RCC 7860 (cell line): Measurements from ENCODE around the gene NOS3.
"Not testable (repeated sequence)": the region's sequence is repeated elsewhere in the genome, so short reads cannot be mapped to it uniquely, and the experiment has no call there.

Source experiments
- DNase-seq: peaks from one replicate; pipeline ENCODE4 v3.0.0-alpha.2; 2015; ENCODE audit warnings: low spot score
- FAIRE-seq: peaks from 2 replicates; lab custom pipeline; 2012; peaks lifted over from hg19 to GRCh38; lab: Jason Lieb, UNC

The NOS3 gene

DNA sequence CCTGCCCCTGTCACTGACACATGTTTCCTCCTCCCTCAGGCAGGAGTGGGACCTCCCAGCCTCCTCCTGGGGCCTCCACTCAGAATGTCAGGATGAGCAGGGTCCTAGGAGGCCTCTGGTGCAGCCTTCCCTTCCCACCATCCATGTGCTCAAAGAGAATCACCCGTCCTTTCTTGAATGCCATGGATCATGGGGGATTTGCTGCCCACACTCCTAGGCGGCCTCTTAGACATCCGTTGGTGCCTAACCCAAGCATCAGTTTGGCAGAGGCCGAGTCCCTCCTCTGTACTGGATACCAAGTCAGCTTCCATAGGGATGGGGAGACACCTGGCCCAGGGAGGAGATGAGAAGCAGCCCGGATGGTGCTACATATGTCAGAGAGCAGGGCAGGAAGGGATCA is 7.0 kb downstream of the NOS3 start:
- DNase-seq (no peak), FAIRE-seq (no peak)

DNA sequence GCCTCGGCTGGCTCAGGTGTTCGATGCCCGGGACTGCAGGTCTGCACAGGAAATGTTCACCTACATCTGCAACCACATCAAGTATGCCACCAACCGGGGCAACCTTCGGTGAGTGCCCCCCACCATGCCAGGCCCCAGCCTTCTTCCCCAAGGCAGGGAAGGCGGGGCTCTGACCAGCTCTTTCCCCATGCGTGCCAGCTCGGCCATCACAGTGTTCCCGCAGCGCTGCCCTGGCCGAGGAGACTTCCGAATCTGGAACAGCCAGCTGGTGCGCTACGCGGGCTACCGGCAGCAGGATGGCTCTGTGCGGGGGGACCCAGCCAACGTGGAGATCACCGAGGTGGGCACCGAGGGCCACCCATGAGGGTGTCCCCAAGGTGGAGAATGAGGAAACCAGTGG is 7.5 kb downstream of the NOS3 start:
- DNase-seq (no peak), FAIRE-seq (no peak)

DNA sequence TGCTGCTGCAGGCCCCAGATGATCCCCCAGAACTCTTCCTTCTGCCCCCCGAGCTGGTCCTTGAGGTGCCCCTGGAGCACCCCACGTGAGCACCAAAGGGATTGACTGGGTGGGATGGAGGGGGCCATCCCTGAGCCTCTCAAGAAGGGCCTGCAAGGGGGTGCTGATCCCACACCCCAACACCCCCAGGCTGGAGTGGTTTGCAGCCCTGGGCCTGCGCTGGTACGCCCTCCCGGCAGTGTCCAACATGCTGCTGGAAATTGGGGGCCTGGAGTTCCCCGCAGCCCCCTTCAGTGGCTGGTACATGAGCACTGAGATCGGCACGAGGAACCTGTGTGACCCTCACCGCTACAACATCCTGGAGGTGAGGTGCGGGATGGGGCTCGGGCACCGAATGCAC is 8.2 kb downstream of the NOS3 start:
- no peak for FAIRE-seq
- no peak for DNase-seq

DNA sequence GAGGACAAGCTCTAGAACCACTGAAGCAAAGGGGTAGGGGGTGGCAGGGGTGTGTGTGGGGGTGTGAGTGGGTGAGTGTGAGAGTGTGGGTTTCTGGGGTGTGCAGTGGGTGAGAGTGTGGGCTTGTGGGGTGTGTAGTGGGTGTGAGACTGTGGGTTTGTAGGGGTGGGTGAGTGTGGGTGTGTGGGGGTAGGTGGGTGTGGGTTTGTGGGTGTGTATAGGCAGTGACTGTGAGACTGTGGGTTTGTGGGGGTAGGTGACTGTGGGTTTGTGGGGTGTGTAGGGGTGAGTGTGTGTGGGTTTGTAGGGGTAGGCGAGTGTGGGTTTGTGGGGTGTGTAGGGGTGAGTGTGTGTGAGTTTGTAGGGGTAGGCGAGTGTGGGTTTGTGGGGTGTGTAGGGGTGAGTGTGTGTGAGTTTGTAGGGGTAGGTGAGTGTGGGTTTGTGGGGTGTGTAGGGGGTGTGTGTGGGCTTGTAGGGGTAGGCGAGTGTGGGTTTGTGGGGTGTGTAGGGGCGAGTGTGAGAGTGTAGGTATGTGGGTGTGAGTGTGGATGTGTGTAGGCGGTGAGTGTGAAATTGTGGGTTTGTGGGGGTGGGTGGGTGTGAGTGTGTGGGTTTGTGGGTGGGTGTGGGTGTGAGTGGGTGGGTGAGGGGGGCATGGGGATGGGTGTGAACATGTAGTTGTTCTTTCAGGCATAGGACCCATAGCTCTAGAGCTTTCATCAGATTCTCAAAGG is 8.8 kb downstream of the NOS3 start:
- no peak for DNase-seq
- no peak for FAIRE-seq

DNA sequence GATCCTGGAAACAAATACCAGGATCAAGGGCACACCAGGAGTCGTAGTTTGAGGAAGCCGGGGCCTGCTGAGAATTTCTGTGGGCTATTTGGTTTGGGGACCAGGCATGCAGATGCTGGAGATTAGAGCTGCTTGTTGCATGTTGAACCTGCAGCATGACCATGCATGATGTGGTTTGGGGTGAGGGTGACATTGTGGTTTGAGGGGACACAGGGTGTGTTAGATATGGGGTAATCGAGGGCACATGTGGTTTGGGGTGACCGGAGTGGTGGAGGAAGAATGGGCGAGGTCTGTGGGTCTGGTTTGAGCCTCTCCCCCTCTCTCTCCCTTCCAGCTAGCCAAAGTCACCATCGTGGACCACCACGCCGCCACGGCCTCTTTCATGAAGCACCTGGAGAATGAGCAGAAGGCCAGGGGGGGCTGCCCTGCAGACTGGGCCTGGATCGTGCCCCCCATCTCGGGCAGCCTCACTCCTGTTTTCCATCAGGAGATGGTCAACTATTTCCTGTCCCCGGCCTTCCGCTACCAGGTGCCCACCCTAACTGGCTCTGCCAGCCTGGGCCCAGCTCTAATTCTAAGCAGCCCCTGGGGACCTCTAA is 10.2 kb downstream of the NOS3 start:
- no peak for DNase-seq
- no peak for FAIRE-seq

DNA sequence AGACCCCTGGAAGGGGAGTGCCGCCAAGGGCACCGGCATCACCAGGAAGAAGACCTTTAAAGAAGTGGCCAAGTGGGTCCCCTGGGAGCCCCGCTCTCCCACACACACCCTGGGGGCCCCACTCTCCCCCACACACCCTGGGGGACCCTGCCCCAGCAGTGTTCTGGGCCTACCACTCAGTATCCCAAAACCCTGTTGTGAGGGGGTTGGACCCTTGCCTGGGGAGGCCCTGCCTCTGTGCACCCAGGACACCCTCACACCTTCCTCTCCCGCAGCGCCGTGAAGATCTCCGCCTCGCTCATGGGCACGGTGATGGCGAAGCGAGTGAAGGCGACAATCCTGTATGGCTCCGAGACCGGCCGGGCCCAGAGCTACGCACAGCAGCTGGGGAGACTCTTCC is 10.7 kb downstream of the NOS3 start:
- no peak for FAIRE-seq
- no peak for DNase-seq

DNA sequence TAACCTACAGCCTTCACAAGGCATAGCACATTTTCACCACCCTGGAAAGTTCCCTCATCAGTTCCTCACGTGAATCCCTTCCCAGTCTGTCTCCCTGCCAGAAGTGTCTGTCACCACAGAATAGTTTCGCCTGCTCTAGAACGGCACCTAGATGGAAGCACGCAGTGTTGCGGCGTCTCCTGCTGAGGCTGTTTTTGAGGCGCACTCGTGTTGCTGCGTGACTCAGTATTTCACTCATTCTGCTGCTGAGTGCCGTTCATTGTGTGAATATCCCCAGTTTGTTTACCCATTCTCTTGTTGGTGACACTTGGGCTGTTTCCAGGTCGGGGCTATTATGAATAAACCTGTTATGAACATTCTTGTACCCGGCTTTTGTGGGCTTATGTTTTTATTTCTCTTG is 12.8 kb downstream of the NOS3 start:
- FAIRE-seq: no peak
- no peak for DNase-seq

DNA sequence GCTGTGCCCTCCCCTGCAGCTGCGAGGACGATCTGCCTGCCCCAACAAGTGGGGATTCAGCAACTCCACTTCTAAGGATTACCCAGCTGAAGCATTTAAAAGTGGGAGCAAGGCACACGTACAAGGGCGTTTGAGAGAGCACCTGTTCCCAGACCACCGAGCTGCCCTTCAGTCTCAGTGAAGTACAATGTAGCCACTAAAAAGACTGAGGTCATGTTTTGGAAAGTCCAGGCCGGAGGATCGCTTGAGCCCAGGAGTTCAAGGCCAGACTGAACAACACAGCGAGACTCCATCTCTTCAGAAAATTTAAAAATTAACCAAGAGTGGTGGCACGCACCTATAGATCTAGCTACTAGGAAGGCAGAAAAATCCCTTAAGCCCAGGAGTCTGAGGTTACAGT is 14.7 kb downstream of the NOS3 start:
- DNase-seq (no peak), FAIRE-seq (no peak)

DNA sequence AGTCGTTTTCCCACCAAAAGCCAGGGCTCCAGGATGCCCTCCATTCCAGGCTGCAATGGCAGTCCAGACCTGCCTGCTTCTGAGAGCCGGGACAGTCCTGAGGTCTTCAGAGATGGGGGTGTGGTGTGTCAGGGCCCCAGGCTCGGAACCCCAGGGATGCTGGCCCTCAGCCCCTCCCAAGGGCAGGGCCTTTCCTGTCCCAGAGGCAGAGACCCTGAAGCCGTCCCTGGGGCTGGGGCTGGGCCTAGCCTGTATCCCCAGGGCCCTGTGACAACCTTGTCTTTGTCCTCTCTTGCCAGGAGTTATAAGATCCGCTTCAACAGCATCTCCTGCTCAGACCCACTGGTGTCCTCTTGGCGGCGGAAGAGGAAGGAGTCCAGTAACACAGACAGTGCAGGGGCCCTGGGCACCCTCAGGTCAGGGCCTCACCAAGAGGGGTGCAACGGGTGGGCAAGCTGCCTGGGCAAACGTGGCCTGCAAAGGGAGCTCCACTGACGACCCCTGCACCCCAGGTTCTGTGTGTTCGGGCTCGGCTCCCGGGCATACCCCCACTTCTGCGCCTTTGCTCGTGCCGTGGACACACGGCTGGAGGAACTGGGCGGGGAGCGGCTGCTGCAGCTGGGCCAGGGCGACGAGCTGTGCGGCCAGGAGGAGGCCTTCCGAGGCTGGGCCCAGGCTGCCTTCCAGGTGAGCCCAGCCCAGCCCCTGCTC is 15.9 kb downstream of the NOS3 start:
- DNase-seq (no peak), FAIRE-seq (no peak)

DNA sequence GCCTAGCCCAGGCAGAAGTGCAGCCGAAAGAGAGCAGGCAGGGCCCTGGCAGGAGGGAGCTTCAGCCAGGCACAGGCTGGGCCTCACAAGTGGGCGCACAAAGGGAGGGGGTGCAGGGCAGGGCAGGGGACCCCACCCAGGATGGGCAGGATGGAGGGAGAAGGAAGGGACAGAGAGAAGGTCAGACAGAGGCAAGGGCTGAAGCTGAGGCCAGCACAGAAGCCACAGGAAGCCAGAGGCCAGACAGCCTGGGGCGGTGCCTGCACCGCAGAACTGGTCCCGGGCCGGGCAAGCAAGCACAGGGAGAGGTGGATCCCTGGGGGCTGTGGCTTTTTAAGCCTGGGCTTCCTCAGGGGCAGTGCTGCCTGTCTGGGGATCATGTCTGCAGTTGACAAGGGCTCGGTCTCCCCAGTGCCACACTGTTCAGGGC is 16.7 kb downstream of the NOS3 start:
- DNase-seq (no peak), FAIRE-seq (no peak)

DNA sequence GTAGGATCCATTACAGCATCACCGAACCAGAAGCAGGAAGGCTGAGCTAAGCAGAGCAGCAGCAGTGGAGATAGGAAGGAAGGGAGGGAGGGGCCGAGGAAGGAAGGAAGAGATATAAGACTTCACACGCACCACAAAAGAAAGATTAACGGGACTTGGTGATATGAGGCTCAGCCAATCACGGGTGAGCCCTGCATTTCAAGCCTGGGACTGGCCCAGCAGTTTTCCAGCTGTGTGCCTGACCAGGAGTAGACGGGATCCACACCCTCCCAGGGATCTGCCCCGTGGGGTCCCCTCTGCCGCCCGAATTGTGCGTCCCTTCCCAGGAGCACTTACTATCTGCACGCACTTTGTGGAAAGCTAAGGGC is 17.3 kb downstream of the NOS3 start:
- no peak for FAIRE-seq
- no peak for DNase-seq

DNA sequence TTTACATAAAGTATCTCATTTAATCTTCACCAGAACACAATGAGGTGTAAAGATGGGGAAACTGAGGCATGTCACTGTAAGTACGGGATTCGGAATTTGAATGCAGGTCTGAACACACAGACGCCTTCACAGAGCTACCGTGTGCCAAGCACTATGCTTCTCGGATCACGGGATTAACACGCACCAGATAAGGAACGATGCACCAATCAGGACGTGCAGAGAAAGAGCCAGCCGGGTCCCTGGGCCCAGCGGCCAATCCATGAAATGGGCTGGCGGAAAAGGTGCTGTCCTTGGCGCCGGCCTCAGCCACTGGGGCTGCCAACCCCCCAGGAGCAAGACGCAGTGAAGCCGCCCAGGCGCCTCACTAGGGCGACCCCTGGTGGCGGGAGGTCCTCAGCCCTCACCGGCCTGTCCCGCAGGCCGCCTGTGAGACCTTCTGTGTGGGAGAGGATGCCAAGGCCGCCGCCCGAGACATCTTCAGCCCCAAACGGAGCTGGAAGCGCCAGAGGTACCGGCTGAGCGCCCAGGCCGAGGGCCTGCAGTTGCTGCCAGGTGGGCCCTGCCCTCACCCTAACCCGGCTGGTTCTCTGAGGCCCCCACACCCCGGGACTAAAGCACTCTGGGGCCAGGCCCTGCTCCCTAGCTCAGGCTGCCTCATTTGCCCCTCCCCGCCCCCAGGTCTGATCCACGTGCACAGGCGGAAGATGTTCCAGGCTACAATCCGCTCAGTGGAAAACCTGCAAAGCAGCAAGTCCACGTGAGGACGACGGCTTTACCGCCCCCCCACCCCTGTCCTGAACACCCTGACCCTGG is 17.9 kb downstream of the NOS3 start:
- DNase-seq (no peak), FAIRE-seq (no peak)

DNA sequence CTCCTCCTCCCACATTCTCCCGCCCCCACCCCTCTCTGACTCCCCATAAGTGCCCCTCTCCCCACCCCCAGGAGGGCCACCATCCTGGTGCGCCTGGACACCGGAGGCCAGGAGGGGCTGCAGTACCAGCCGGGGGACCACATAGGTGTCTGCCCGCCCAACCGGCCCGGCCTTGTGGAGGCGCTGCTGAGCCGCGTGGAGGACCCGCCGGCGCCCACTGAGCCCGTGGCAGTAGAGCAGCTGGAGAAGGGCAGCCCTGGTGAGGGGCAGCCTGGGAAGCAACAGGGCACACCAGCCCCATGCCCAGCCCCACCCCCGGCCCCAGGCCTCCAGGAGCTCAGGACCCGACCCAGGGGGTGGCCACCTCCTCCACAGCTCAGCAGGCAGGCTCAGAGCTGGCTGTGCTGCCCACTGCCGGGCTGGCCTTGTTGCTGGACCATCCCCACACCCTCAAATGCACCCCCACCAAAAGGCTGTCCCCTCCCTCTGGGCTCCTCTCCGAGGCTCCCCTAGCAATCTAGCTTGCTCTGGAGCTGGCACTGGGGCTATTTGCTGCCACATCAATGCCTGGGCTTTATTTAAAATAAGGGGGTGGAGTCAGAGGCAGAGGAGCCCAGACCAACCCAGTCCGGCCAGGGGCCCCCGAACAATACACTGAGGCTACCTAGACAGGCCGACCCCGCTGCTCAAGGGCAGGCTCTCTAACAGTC is 18.7 kb downstream of the NOS3 start:
- DNase-seq (no peak), FAIRE-seq (no peak)

DNA sequence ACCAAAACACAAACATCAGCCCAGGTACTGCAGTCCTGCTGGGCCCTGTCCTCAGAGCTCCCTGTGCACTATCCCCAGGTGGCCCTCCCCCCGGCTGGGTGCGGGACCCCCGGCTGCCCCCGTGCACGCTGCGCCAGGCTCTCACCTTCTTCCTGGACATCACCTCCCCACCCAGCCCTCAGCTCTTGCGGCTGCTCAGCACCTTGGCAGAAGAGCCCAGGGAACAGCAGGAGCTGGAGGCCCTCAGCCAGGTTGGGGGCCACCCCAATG is 19.2 kb downstream of the NOS3 start:
- DNase-seq: no peak
- no peak for FAIRE-seq

DNA sequence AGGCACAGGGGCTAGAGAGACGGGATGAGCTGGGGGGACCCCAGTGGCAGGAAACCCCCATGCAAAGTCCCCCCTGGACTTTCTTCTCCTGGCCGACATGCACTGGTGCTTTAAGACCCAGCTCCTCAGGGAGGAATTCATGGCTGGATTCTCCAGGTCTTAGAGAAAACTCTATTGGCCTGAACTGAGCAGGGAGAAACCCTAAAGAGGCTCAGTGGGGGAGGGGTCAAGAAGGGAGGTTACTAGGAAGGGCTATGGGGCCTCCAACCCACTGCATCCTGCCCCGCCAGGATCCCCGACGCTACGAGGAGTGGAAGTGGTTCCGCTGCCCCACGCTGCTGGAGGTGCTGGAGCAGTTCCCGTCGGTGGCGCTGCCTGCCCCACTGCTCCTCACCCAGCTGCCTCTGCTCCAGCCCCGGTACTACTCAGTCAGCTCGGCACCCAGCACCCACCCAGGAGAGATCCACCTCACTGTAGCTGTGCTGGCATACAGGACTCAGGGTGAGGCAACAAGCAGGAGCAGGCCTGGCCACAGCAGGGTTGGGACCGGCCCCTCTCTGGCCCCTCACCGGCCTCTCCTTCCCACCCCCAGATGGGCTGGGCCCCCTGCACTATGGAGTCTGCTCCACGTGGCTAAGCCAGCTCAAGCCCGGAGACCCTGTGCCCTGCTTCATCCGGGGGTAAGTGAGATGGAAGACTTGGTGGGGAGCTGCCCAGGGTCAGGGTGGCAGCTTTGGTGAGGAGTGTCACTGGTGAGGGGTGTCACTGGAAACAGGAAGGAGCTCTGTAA is 19.7 kb downstream of the NOS3 start:
- DNase-seq (no peak), FAIRE-seq (no peak)

DNA sequence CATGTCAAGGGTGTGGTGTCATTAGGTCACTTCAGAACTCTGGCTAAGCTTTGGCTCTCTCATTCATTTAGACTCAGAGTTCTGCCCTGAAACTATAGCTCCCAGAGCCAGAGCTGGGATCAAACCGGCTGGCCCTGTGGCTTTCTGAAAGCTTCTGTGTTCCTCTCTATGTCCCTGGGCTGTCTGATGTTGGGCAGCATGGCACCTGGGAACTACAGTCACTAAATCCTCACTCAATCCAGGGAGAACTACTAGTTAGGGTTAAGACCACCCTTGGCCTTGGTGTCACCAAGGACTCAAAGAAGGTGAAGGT is 20.2 kb downstream of the NOS3 start:
- DNase-seq: no peak
- FAIRE-seq: no peak

DNA sequence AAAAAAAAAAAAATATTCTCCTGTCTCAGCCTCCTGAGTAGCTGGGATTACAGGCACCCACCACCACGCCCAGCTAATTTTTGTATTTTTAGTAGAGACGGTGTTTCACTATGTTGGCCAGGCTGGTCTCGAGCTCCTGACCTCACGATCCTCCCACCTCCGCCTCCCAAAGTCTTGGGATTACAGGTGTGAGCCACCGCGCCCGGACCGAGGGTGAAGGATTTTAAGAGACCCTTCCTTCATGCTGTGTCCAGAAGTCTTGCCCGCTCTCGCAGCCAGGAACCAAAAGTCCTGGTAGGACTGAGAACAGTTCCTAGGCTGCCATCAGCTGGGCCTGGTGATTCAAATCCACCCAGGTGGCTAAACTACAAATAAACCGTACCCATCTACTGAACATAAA is 20.8 kb downstream of the NOS3 start:
- not testable (repeated sequence) for DNase-seq, FAIRE-seq

DNA sequence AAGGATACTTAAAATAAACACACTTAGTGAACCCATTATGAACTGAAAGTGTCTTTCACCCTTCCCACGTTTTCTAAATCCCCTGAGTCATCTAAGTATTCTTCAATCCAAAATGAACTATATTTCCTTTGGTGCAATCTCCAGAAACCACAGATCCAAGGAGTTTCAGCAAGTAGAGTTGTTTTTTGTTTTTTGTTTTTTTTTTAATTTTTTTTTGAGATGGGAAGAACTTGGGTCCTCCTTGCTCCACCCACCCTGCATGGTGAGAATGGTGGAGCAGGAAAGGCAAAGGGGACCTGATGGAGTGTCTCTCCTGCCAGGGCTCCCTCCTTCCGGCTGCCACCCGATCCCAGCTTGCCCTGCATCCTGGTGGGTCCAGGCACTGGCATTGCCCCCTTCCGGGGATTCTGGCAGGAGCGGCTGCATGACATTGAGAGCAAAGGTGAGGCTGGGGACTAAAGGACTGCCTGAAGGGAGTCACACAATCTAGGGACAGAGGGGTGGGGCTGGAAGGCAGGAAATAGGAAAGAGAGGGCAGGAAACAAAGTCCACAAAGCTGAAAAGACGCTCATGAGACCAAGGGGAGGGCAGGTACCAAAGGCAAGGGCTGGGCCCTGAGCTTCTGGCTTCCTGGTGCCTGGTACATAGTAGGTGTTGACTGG is 21.3 kb downstream of the NOS3 start:
- DNase-seq: no peak
- no peak for FAIRE-seq

DNA sequence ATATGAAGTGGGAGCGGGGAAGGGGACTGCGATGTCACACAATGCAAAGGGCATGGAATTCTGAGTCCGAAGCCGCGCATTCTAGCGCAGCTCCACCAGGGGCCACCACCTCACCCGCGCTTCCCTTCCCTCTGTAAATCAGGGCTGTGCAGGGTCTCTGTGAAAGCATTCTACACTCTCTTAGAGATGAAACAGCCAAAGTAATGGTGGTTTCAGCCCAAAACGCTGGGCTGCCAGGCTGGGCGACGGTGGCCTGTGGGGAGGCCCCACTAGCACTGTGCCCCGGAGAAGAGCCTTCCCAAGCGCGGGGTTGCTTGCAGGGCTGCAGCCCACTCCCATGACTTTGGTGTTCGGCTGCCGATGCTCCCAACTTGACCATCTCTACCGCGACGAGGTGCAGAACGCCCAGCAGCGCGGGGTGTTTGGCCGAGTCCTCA is 22.1 kb downstream of the NOS3 start:
- no peak for FAIRE-seq
- DNase-seq: no peak

DNA sequence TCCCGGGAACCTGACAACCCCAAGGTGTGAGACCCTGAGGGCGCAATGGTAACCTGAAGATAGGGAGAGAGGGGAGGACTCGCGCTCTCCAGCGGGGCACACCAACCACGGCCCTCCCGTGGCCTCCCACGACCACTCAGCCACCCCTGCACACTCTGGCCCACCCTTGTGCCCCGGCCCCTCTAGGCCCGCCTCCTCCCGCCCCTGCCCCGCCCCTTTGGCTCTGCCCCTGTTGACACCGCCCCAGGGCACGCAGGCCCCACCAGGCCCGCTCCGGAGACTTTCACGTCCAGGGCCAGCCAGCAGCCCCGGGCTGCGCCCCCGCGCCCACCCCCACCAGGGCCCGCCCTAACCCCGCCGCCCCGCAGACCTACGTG is 22.5 kb downstream of the NOS3 start:
- FAIRE-seq (no peak), DNase-seq (no peak)
